ENCODE results near the gene ROR1. TPM values are rescaled to one million over a fixed set of nuclear protein-coding genes. Genes with fewer than 3 reads are reported as not detected.

Gene ROR1
- polyA plus RNA-seq, 1 of the 3 experiments (the other 2 are of a cell fraction), result 4.0 TPM

DNA sequence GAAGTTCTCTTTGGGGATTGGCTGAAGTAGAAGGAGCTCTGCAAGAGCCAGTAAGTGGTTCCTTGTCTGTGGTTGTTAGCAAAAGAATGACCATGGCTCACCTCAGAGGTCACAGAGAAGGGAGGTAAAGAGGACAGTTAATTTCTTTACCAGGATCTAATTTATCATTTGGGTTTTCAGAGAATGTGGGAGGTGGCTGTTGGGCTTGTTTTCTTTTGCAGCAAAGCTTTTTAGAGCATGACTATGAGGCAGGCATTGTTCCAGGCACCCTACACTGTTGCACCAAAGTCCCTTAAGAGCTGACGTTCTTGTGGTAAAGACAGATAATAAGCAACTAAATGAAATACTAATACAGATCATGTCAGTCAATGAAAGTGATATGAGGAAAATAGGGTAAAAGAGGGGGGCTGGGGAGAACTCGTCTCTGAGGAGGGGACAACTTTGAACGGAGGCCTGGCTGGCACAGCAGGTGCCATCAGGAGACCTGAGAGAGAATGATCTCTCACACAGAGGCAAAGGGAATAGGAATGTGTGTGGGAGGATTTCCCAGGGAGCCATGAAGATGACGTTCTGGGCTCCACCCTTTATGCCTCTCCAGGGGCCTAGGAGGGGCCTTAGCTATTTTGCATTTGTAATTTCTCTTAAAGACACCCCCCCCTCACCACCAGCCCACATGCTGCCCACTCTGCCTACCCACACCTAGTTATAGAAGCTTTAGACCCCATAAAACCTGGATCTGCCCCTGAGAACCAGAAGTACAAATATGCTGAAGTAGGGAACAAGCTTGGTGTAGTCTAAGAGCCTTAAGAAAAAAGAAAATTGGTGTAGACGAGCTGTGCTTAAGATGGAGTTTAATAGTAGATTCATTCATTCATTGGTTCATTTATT lies 177.5 kb downstream of the ROR1 start:
- H3K4me2 ChIP-seq, result no peak overlapping the region
- H3K9me3 ChIP-seq, result 0 out of 2 replicates have a peak, but pooled peaks cover 6% of the 10 kb centered on the region
- ChIA-PET CTCF (interaction anchor here (1.1 kb wide), 1 partner anchor 12 kb away, joined by 3 read pairs; no protein-coding TSS in a partner anchor), POLR2A (no interaction called here)
- H3K4me1 ChIP-seq (ENCODE audit: control insufficient read depth in 1 of 2, insufficient read depth in 2 of 2, low read depth in 1 of 2, low read length in 1 of 2), result peaks cover 6% of the 10 kb centered on the region in 2 experiments; a peak in 1 of 4 replicates
- no peaks in the 10 kb centered on the region for H3K27me3 ChIP-seq (ENCODE audit: insufficient read depth)
- no peak for DNase-seq
- no peaks in the 10 kb centered on the region for H3F3A ChIP-seq (replicated peaks; ENCODE audit: insufficient read depth)
- no peaks in the 10 kb centered on the region for H3K79me2 ChIP-seq (ENCODE audit: insufficient read depth)
- no peak overlapping the region for H2AFZ ChIP-seq (ENCODE audit: low read depth)
- no peak overlapping the region for H3K27ac ChIP-seq (ENCODE audit: low read depth in 2 of 2, low read length in 1 of 2)
- TF ChIP-seq TEAD4 (IDR thresholded peaks at IDR 0.05; ENCODE audit: borderline replicate concordance, insufficient read depth) (no peak), TAF1 (IDR thresholded peaks at IDR 0.05; ENCODE audit: borderline replicate concordance, low read depth, low read length) (no peak), MEF2A (IDR thresholded peaks at IDR 0.05; ENCODE audit: borderline replicate concordance, low read depth) (no peak), JUND (IDR thresholded peaks at IDR 0.05) (no peak), FOXM1 (IDR thresholded peaks at IDR 0.05; ENCODE audit: low read depth) (no peak), NRF1 (IDR thresholded peaks at IDR 0.05; ENCODE audit: low read depth, low read length) (no peak)
- TF ChIP-seq, protein P1, sequence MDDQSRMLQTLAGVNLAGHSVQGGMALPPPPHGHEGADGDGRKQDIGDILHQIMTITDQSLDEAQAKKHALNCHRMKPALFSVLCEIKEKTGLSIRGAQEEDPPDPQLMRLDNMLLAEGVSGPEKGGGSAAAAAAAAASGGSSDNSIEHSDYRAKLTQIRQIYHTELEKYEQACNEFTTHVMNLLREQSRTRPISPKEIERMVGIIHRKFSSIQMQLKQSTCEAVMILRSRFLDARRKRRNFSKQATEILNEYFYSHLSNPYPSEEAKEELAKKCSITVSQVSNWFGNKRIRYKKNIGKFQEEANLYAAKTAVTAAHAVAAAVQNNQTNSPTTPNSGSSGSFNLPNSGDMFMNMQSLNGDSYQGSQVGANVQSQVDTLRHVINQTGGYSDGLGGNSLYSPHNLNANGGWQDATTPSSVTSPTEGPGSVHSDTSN (IDR thresholded peaks at IDR 0.05), result no peak
- TF ChIP-seq, protein P2, sequence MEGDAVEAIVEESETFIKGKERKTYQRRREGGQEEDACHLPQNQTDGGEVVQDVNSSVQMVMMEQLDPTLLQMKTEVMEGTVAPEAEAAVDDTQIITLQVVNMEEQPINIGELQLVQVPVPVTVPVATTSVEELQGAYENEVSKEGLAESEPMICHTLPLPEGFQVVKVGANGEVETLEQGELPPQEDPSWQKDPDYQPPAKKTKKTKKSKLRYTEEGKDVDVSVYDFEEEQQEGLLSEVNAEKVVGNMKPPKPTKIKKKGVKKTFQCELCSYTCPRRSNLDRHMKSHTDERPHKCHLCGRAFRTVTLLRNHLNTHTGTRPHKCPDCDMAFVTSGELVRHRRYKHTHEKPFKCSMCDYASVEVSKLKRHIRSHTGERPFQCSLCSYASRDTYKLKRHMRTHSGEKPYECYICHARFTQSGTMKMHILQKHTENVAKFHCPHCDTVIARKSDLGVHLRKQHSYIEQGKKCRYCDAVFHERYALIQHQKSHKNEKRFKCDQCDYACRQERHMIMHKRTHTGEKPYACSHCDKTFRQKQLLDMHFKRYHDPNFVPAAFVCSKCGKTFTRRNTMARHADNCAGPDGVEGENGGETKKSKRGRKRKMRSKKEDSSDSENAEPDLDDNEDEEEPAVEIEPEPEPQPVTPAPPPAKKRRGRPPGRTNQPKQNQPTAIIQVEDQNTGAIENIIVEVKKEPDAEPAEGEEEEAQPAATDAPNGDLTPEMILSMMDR (IDR thresholded peaks at IDR 0.05), result no peak
- no peak overlapping the region for H3K9ac ChIP-seq
- H4K20me1 ChIP-seq (ENCODE audit: insufficient read depth), result no peaks in the 10 kb centered on the region
- WGBS (ENCODE audit: low lambda C conversion rate), result 76% methylated on average over 5 of the region's 5 CpGs
- H3K9me2 ChIP-seq, result no peaks in the 10 kb centered on the region
- H3K4me3 ChIP-seq (ENCODE audit: low read depth in 2 of 2, low read length in 1 of 2), result no peak overlapping the region
- H3K36me3 ChIP-seq (replicated peaks in 1 of 2; ENCODE audit: control insufficient read depth in 1 of 2, insufficient read depth in 2 of 2, low read length in 1 of 2), result no peaks in the 10 kb centered on the region

DNA sequence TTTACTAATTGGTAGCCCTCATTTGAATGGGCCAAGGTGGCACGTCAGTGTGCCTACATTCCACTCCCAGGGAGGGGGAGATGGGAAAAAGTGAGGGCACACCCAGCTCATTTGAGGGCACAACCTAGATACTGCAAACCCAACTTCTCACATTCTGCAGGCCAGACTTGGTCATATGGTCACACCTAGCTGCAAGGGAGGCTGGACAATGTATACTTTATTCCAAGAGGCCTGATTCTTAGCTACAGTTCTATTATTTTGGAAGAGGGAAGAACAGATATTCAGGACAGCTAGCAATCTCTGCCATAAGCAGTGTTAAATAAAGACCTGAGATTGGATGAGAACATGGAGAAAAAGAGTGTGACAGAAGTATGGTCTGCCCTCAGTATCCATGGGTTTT lies 180.4 kb downstream of the ROR1 start:
- no peaks in the 10 kb centered on the region for H3F3A ChIP-seq (replicated peaks; ENCODE audit: insufficient read depth)
- H2AFZ ChIP-seq (ENCODE audit: low read depth), result no peak overlapping the region
- H3K27me3 ChIP-seq (ENCODE audit: insufficient read depth), result no peaks in the 10 kb centered on the region
- H3K9me3 ChIP-seq, result 0 out of 2 replicates have a peak, but pooled peaks cover 6% of the 10 kb centered on the region
- H3K4me3 ChIP-seq (ENCODE audit: low read depth in 2 of 2, low read length in 1 of 2), result no peak overlapping the region
- no peak for DNase-seq
- no peak overlapping the region for H3K9ac ChIP-seq
- no peaks in the 10 kb centered on the region for H4K20me1 ChIP-seq (ENCODE audit: insufficient read depth)
- no peak overlapping the region for H3K27ac ChIP-seq (ENCODE audit: low read depth in 2 of 2, low read length in 1 of 2)
- ChIA-PET POLR2A (no interaction called here), CTCF (no interaction called here)
- 92% methylated on average over 1 of the region's 1 CpG for WGBS (ENCODE audit: low lambda C conversion rate)
- H3K9me2 ChIP-seq, result no peaks in the 10 kb centered on the region
- peaks cover 0 to 2% of the 10 kb centered on the region in 2 experiments; a peak in 1 of 4 replicates for H3K4me1 ChIP-seq (ENCODE audit: control insufficient read depth in 1 of 2, insufficient read depth in 2 of 2, low read depth in 1 of 2, low read length in 1 of 2)
- no peaks in the 10 kb centered on the region for H3K36me3 ChIP-seq (replicated peaks in 1 of 2; ENCODE audit: control insufficient read depth in 1 of 2, insufficient read depth in 2 of 2, low read length in 1 of 2)
- no peak overlapping the region for H3K4me2 ChIP-seq
- no peaks in the 10 kb centered on the region for H3K79me2 ChIP-seq (ENCODE audit: insufficient read depth)
- TF ChIP-seq, protein P3, sequence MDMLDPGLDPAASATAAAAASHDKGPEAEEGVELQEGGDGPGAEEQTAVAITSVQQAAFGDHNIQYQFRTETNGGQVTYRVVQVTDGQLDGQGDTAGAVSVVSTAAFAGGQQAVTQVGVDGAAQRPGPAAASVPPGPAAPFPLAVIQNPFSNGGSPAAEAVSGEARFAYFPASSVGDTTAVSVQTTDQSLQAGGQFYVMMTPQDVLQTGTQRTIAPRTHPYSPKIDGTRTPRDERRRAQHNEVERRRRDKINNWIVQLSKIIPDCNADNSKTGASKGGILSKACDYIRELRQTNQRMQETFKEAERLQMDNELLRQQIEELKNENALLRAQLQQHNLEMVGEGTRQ (IDR thresholded peaks at IDR 0.05; ENCODE audit: borderline replicate concordance, low read depth, low read length), result no peak
- no peak for TF ChIP-seq RFX5 (IDR thresholded peaks at IDR 0.05; ENCODE audit: low read length)
- TF ChIP-seq SMC3 (IDR thresholded peaks at IDR 0.05; ENCODE audit: low read depth, low read length), result no peak
- TF ChIP-seq, protein P4, sequence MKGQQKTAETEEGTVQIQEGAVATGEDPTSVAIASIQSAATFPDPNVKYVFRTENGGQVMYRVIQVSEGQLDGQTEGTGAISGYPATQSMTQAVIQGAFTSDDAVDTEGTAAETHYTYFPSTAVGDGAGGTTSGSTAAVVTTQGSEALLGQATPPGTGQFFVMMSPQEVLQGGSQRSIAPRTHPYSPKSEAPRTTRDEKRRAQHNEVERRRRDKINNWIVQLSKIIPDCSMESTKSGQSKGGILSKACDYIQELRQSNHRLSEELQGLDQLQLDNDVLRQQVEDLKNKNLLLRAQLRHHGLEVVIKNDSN (IDR thresholded peaks at IDR 0.05; ENCODE audit: borderline replicate concordance, low read depth), result no peak
- TF ChIP-seq NFIC (IDR thresholded peaks at IDR 0.05; ENCODE audit: borderline replicate concordance), result no peak
- no peak for TF ChIP-seq EZH2phosphoT487 (IDR thresholded peaks at IDR 0.05; ENCODE audit: borderline replicate concordance, low read depth)
- TF ChIP-seq FOXJ3 (CRISPR knock-in tag; IDR thresholded peaks at IDR 0.05), result no peak
- TF ChIP-seq CHD2 (IDR thresholded peaks at IDR 0.05; ENCODE audit: low read length, partially characterized antibody), result no peak
- TF ChIP-seq, protein P1 (IDR thresholded peaks at IDR 0.05), result no peak
- no peak for TF ChIP-seq YY1 (IDR thresholded peaks at IDR 0.05; ENCODE audit: low read depth)
- no peak for TF ChIP-seq ELF1 (IDR thresholded peaks at IDR 0.05)
- TF ChIP-seq EP300 (IDR thresholded peaks at IDR 0.05; ENCODE audit: borderline replicate concordance in 1 of 2, low read depth in 1 of 2, low read length in 1 of 2), result no peak
- no peak for TF ChIP-seq RCOR1 (IDR thresholded peaks at IDR 0.05; ENCODE audit: low read length)
- TF ChIP-seq RAD21 (IDR thresholded peaks at IDR 0.05; ENCODE audit: low read length), result no peak
